Kidney (tissue), 14 donors: Measurements from ENCODE around the gene LRBA. TPM values are rescaled to one million over a fixed set of nuclear protein-coding genes. Genes with fewer than 3 reads are reported as not detected.

Source experiments
- DNase-seq, 5 donors: peaks; one replicate each; pipeline ENCODE4 v3.0.0-alpha.2; 2013 to 2020
- FAIRE-seq: peaks from 2 replicates; lab custom pipeline; 2012; peaks lifted over from hg19 to GRCh38; lab: Jason Lieb, UNC
- H3K27ac ChIP-seq, 2 donors: one replicate each; pipeline ENCODE4 v1.7.0; 2013; ENCODE audit warnings: low read depth in 2 of 2, low read length in 2 of 2, inconsistent platforms in 1 of 2
- H3K27me3 ChIP-seq: one replicate; pipeline ENCODE4 v1.7.1; 2013; ENCODE audit warnings: low read length, inconsistent platforms; ENCODE audit not compliant: control insufficient read depth, insufficient read depth
- H3K36me3 ChIP-seq, 3 donors: one replicate each; pipeline versions ENCODE4 v1.7.0 to v1.7.1; 2013; ENCODE audit warnings: low read length in 3 of 3, control low read depth in 1 of 3, inconsistent platforms in 1 of 3; ENCODE audit not compliant: insufficient read depth in 3 of 3, control insufficient read depth in 2 of 3
- H3K4me1 ChIP-seq, 3 donors: one replicate each; pipeline versions ENCODE4 v1.7.0 to v1.7.1; 2013; ENCODE audit warnings: low read length in 3 of 3, inconsistent platforms in 1 of 3, low read depth in 1 of 3; ENCODE audit not compliant: control insufficient read depth in 2 of 3, insufficient read depth in 2 of 3
- H3K4me3 ChIP-seq, 3 donors: one replicate each; pipeline versions ENCODE4 v1.7.0 to v1.8.1; 2013; ENCODE audit warnings: low read length in 3 of 3, control low read depth in 1 of 3, inconsistent platforms in 1 of 3
- H3K9ac ChIP-seq, 3 donors: one replicate each; pipeline versions ENCODE4 v1.7.0 to v1.7.1; 2013; ENCODE audit warnings: low read length in 3 of 3, control low read depth in 1 of 3, inconsistent platforms in 1 of 3
- H3K9me3 ChIP-seq, 3 donors: one replicate each; pipeline versions ENCODE4 v1.7.0 to v1.7.1; 2013; ENCODE audit warnings: low read length in 3 of 3, control low read depth in 1 of 3, inconsistent platforms in 1 of 3; ENCODE audit not compliant: control insufficient read depth in 2 of 3, insufficient read depth in 1 of 3
- intact Hi-C: fragments of 100-400 bp; cut with DNase I; formaldehyde crosslinking; loops from one replicate; pipeline ENCODE4 v1.11.1; 2022
- polyA plus RNA-seq: library from polyadenylated mRNA; stranded (reverse); fragments of 350-450 nt; fragmentation: Illumina TruSeq; extraction: RNeasy Lipid Tissue Mini Kit (QIAGEN cat#74804); gene quantifications from one replicate; pipeline ENCODE4 v1.2.3, GENCODE V29; 2014; ENCODE audit warnings: low read depth, low replicate concordance; ENCODE audit not compliant: insufficient read depth
- total RNA-seq: library from RNA; stranded (reverse); fragmentation: NEBNext Ultra II Directional; extraction: Animal tissue kit (Norgen Biotek cat#: 25700); gene quantifications from one replicate; pipeline ENCODE4 v1.2.1, GENCODE V29; 2021
- TF ChIP-seq, protein P1 (sequence below): IDR thresholded peaks from 3 replicates; pipeline ENCODE4 v1.5.1; 2012; ENCODE audit warnings: mild to moderate bottlenecking, moderate library complexity, borderline replicate concordance; ENCODE audit not compliant: insufficient read depth; ENCODE audit errors: extremely low read depth
- donor health status: control.
- donor health status: control.
- donor health status: control.
- donor health status: control.
- donor health status: control.
- donor health status: DM: yes; HTN: yes; CAD: no.
- donor health status: Normal renal cell carcinoma (clear cell type).

Gene LRBA
- total and polyA plus RNA-seq, 2 donors from 2014 or later = 20.3 to 76.7 TPM

DNA sequence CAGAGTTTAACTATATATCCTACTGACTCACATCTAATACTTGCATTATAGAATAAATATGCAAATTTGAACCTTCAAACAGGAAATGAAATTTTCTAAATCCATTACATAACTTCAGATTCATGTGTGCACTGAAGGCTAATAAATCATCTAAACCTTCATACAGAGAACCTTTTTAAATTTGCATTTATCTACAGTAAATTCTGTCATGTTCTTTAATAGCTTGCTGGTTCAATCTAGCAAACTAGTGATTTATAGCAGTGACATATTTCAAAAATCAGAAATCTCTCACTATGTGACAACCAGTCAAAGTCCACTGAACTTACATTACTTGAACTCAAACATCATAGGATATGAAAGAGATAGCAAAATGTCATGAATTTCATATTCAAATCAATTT, 65.1 kb downstream of the LRBA start:
- no peak overlapping the region for H3K27ac ChIP-seq
- no peak for DNase-seq
- H3K4me1 ChIP-seq = peaks cover 0 to 5% (median 0%) of the 10 kb centered on the region in 3 donors
- H3K9me3 ChIP-seq = no peaks in the 10 kb centered on the region
- H3K27me3 ChIP-seq = no peaks in the 10 kb centered on the region
- H3K4me3 ChIP-seq = no peak overlapping the region
- intact Hi-C loops = no loop called here
- no peaks in the 10 kb centered on the region for H3K36me3 ChIP-seq
- TF ChIP-seq, protein P1, sequence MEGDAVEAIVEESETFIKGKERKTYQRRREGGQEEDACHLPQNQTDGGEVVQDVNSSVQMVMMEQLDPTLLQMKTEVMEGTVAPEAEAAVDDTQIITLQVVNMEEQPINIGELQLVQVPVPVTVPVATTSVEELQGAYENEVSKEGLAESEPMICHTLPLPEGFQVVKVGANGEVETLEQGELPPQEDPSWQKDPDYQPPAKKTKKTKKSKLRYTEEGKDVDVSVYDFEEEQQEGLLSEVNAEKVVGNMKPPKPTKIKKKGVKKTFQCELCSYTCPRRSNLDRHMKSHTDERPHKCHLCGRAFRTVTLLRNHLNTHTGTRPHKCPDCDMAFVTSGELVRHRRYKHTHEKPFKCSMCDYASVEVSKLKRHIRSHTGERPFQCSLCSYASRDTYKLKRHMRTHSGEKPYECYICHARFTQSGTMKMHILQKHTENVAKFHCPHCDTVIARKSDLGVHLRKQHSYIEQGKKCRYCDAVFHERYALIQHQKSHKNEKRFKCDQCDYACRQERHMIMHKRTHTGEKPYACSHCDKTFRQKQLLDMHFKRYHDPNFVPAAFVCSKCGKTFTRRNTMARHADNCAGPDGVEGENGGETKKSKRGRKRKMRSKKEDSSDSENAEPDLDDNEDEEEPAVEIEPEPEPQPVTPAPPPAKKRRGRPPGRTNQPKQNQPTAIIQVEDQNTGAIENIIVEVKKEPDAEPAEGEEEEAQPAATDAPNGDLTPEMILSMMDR = no peak
- no peak for FAIRE-seq
- no peak overlapping the region for H3K9ac ChIP-seq

DNA sequence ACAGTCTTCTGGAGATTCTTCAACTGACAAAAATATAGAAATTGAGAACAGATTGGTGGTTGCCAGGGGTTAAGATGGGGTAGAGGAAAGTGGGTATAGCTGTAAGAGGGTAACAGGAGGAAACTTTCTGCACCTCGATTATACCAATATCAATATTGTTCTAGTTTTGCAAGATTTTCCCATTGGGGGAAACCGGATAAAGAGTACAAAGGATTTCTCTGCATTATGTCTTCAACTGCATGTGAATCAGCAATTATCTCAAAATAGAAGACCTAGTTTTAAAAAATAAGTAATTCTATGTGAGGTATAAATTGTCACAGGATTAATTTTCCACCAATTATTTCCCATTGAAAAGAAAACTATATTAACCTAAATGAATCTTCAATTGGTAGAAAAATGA, 65.7 kb downstream of the LRBA start:
- no peaks in the 10 kb centered on the region for H3K9me3 ChIP-seq
- no peaks in the 10 kb centered on the region for H3K27me3 ChIP-seq
- FAIRE-seq = no peak
- intact Hi-C loops = no loop called here
- TF ChIP-seq, protein P1 = no peak
- no peak overlapping the region for H3K4me3 ChIP-seq
- peaks cover 0 to 5% (median 0%) of the 10 kb centered on the region in 3 donors for H3K4me1 ChIP-seq
- DNase-seq = no peak
- H3K27ac ChIP-seq = no peak overlapping the region
- H3K9ac ChIP-seq = no peak overlapping the region
- H3K36me3 ChIP-seq = no peaks in the 10 kb centered on the region

DNA sequence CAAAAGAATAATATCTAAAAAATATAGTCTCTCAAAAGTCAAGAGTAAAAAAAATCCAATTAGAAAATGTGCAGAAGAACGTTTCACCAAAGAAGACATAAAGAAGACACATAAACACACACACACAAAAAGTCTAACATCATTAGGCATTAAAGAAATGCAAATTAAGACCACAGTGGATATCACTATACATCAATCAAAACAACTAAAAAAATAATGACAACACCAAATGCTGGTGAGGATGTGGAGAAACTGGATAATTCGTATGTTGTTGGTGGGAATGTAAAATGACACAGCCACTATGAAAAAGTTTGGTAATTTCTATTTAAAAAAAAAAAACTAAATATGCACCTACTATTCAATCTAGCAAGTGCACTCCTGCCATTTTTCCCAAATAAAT, 66.4 kb downstream of the LRBA start:
- no peak overlapping the region for H3K4me3 ChIP-seq
- FAIRE-seq (no peak), DNase-seq (no peak)
- intact Hi-C loops = no loop called here
- no peaks in the 10 kb centered on the region for H3K27me3 ChIP-seq
- H3K9ac ChIP-seq = no peak overlapping the region
- H3K36me3 ChIP-seq = no peaks in the 10 kb centered on the region
- H3K9me3 ChIP-seq = no peaks in the 10 kb centered on the region
- TF ChIP-seq, protein P1 = no peak
- H3K27ac ChIP-seq = no peak overlapping the region
- H3K4me1 ChIP-seq = peaks cover 0 to 5% (median 2%) of the 10 kb centered on the region in 3 donors

DNA sequence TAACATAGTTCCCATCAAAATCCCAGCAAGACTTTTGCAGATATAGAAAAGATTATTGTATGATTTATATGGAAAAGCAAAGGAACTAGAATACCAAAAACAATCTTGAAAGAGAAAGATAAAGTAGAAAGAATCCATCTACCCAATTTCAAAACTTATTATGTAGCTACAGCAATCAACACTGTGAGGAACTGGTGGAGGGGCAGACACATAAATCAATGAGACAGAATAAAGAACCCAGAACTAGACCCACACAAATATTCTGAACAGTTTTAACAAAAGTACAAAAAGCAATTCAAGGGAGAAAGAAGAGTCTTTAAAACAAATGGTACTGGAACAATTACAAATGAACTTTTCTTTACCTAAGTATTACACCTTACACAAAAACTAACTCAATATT, 67.0 kb downstream of the LRBA start:
- Histone ChIP-seq H3K4me3 (no peak overlapping the region), H3K27ac (no peak overlapping the region), H3K9ac (no peak overlapping the region), H3K9me3 (no peaks in the 10 kb centered on the region), H3K4me1 (peaks cover 0 to 5% (median 2%) of the 10 kb centered on the region in 3 donors), H3K36me3 (no peaks in the 10 kb centered on the region), H3K27me3 (no peaks in the 10 kb centered on the region)
- no peak for FAIRE-seq
- TF ChIP-seq, protein P1 = no peak
- intact Hi-C loops = no loop called here
- no peak for DNase-seq
